CD4-positive, alpha-beta T cell treated with Interferon alpha-2 for 1 hour (primary cell): ENCODE data around the gene SHROOM3.

Experiments
- DNase-seq, 2 donors: peaks; one replicate each; pipeline ENCODE4 v3.0.0-alpha.2; 2020 to 2022

The SHROOM3 gene

GRCh38 chr4:76799718-76800117, 364.7 kb downstream of the SHROOM3 start:
- DNase-seq = no peak

GRCh38 chr4:76800902-76801301, 365.9 kb downstream of the SHROOM3 start:
- DNase-seq = no peak

GRCh38 chr4:76801621-76802235, 366.7 kb downstream of the SHROOM3 start:
- no peak for DNase-seq

- DNase-seq = no peak
Observed at GRCh38 chr4:76802236-76803021, 367.4 kb downstream of the SHROOM3 start.

GRCh38 chr4:76803522-76803921, 368.5 kb downstream of the SHROOM3 start:
- no peak for DNase-seq

- DNase-seq = no peak
Observed at GRCh38 chr4:76804096-76804495, 369.1 kb downstream of the SHROOM3 start.

- DNase-seq = no peak
Observed at GRCh38 chr4:76806346-76806745, 371.3 kb downstream of the SHROOM3 start.

- DNase-seq = no peak
Observed at GRCh38 chr4:76806757-76807156, 371.7 kb downstream of the SHROOM3 start.

- DNase-seq = no peak
Observed at GRCh38 chr4:76809594-76810305, 374.7 kb downstream of the SHROOM3 start.

GRCh38 chr4:76811604-76812412, 376.8 kb downstream of the SHROOM3 start:
- no peak for DNase-seq

GRCh38 chr4:76813070-76813469, 378.0 kb downstream of the SHROOM3 start:
- DNase-seq = no peak

GRCh38 chr4:76821641-76822040, 386.6 kb downstream of the SHROOM3 start:
- no peak for DNase-seq

- DNase-seq = no peak
Observed at GRCh38 chr4:76822303-76822702, 387.3 kb downstream of the SHROOM3 start.

- no peak for DNase-seq
Observed at GRCh38 chr4:76823495-76823894, 388.5 kb downstream of the SHROOM3 start.

GRCh38 chr4:76830612-76830963, 395.6 kb downstream of the SHROOM3 start:
- no peak for DNase-seq

- DNase-seq = no peak
Observed at GRCh38 chr4:76830964-76831703, 396.1 kb downstream of the SHROOM3 start.

- DNase-seq = no peak
Observed at GRCh38 chr4:76831711-76832373, 396.8 kb downstream of the SHROOM3 start.
